GM23248 (cell line): Measurements from ENCODE around the gene ANO6. TPM values are rescaled to one million over a fixed set of nuclear protein-coding genes. Genes with fewer than 3 reads are reported as not detected.

Experiments used
- DNase-seq: peaks from one replicate; pipeline ENCODE4 v3.0.0-alpha.2; 2015
- H2AFZ ChIP-seq: fragments of 200-600 bp; sonication (generic); 2 replicates; pipeline ENCODE4 v1.6.1; 2016; ENCODE audit warnings: antibody characterized with exemption
- H3F3A ChIP-seq: fragments of 200-600 bp; sonication (generic); 2 replicates; pipeline ENCODE4 v1.6.1; 2016; ENCODE audit warnings: mild to moderate bottlenecking, antibody characterized with exemption, mixed run types; ENCODE audit not compliant: insufficient read depth
- H3K27ac ChIP-seq: fragments of 200-600 bp; sonication (generic); 2 replicates; pipeline ENCODE4 v1.5.1; 2016; ENCODE audit warnings: mild to moderate bottlenecking
- H3K27me3 ChIP-seq: fragments of 200-600 bp; sonication (generic); replicated peaks from 2 replicates; pipeline ENCODE4 v1.6.1; 2016; ENCODE audit warnings: mild to moderate bottlenecking; ENCODE audit not compliant: insufficient read depth
- H3K36me3 ChIP-seq: fragments of 200-600 bp; sonication (generic); 2 replicates; pipeline ENCODE4 v1.6.1; 2016; ENCODE audit warnings: low read depth, mild to moderate bottlenecking
- H3K4me1 ChIP-seq: fragments of 200-600 bp; sonication (generic); 2 replicates; pipeline ENCODE4 v1.6.1; 2016; ENCODE audit warnings: mild to moderate bottlenecking; ENCODE audit not compliant: insufficient read depth
- H3K4me2 ChIP-seq: fragments of 200-600 bp; sonication (generic); one replicate; pipeline ENCODE4 v1.6.1; 2016; ENCODE audit warnings: mild to moderate bottlenecking; ENCODE audit not compliant: unreplicated experiment
- H3K4me3 ChIP-seq: fragments of 200-600 bp; sonication (generic); 2 replicates; pipeline ENCODE4 v1.5.1; 2016; ENCODE audit warnings: mild to moderate bottlenecking
- H3K79me2 ChIP-seq: fragments of 200-600 bp; sonication (generic); 2 replicates; pipeline ENCODE4 v1.6.1; 2016; ENCODE audit warnings: mild to moderate bottlenecking; ENCODE audit not compliant: insufficient read depth
- H3K9ac ChIP-seq: fragments of 200-600 bp; sonication (generic); 2 replicates; pipeline ENCODE4 v1.6.1; 2016; ENCODE audit warnings: mild to moderate bottlenecking
- H3K9me2 ChIP-seq: fragments of 200-600 bp; sonication (generic); 2 replicates; pipeline ENCODE4 v1.6.1; 2016; ENCODE audit warnings: mixed run types, mild to moderate bottlenecking, moderate library complexity; ENCODE audit not compliant: insufficient read depth
- H3K9me3 ChIP-seq: fragments of 200-600 bp; sonication (generic); one replicate; pipeline ENCODE4 v1.6.1; 2017; ENCODE audit warnings: low read depth
- H4K20me1 ChIP-seq: fragments of 200-600 bp; sonication (generic); 2 replicates; pipeline ENCODE4 v1.6.0; 2016; ENCODE audit not compliant: insufficient read depth
- EZH2 ChIP-seq: fragments of 200-600 bp; sonication (generic); IDR thresholded peaks from 2 replicates; pipeline ENCODE4 v1.6.1; 2018; ENCODE audit warnings: antibody characterized with exemption, mild to moderate bottlenecking; ENCODE audit not compliant: insufficient read depth, poor library complexity, severe bottlenecking
- EZH2phosphoT487 ChIP-seq: fragments of 200-600 bp; sonication (generic); IDR thresholded peaks from 2 replicates; pipeline ENCODE4 v1.6.1; 2018; ENCODE audit warnings: antibody characterized with exemption, moderate library complexity, mild to moderate bottlenecking, low read depth; ENCODE audit not compliant: insufficient read depth
- WGBS, 2 experiments: methylation state at CpG; one replicate each; pipeline ENCODE4 v1.1.6; 2015 to 2017; ENCODE audit warnings: low lambda C conversion rate in 2 of 2, low coverage in 1 of 2; ENCODE audit errors: missing lambda C conversion rate in 2 of 2; 5-methylcytosine and 5-hydroxymethylcytosine counted together
- in situ Hi-C: fragments of 300-500 bp; cut with MboI; formaldehyde crosslinking; loops from 2 replicates; pipeline ENCODE4 v1.15.0; 2020
- polyA plus RNA-seq: library from polyadenylated mRNA; unstranded; fragments of >200 nt; fragmentation: Nextera tagmentation; extraction: Ambion mirVana; gene quantifications from 2 replicates; pipeline ENCODE4 v1.2.1, GENCODE V29; 2016
- total RNA-seq: library from RNA; depleted of rRNA; stranded (reverse); fragments of >200 nt; shearing (Covaris generic); gene quantifications from 2 replicates; pipeline ENCODE4 v1.2.3, GENCODE V29; 2014

Gene ANO6
- total and polyA plus RNA-seq, 2 experiments from 2014 or later: 50.1 to 65.4 TPM

- no peaks in the 10 kb centered on the region for H3K27me3 ChIP-seq
- H3K79me2 ChIP-seq: peaks cover 95% of the 10 kb centered on the region
- TF ChIP-seq EZH2: no peak
- no peak for TF ChIP-seq EZH2phosphoT487
- 80 to 82% methylated on average over 6 of the region's 6 CpGs for WGBS, 2 experiments
- no peak overlapping the region for H3K27ac ChIP-seq
- no peaks in the 10 kb centered on the region for H4K20me1 ChIP-seq
- no peak overlapping the region for H3K4me2 ChIP-seq
- H3K36me3 ChIP-seq: no peaks in the 10 kb centered on the region; the same call in 1 of the 2 replicates
- DNase-seq: no peak
- H3K4me3 ChIP-seq: no peak overlapping the region
- no peaks in the 10 kb centered on the region for H3K9me3 ChIP-seq
- H3K9me2 ChIP-seq: no peaks in the 10 kb centered on the region
- no peak overlapping the region for H2AFZ ChIP-seq
- in situ Hi-C loops: no loop called here
- H3F3A ChIP-seq: peaks cover 12% of the 10 kb centered on the region; the same call in 1 of the 2 replicates
- no peak overlapping the region for H3K9ac ChIP-seq
- peaks cover 17% of the 10 kb centered on the region for H3K4me1 ChIP-seq
These were observed 5.1 kb downstream of the ANO6 start for GRCh38 chr12:45220969-45221368.

GRCh38 chr12:45223868-45224267 lies 8.0 kb downstream of the ANO6 start:
- H4K20me1 ChIP-seq: no peaks in the 10 kb centered on the region
- no peak overlapping the region for H3K4me2 ChIP-seq
- 0 out of 2 replicates have a peak, but pooled peaks cover 6% of the 10 kb centered on the region for H3K4me1 ChIP-seq
- TF ChIP-seq EZH2: no peak
- TF ChIP-seq EZH2phosphoT487: no peak
- H3K9me3 ChIP-seq: no peaks in the 10 kb centered on the region
- H3K4me3 ChIP-seq: no peak overlapping the region
- H2AFZ ChIP-seq: no peak overlapping the region
- H3K36me3 ChIP-seq: no peaks in the 10 kb centered on the region; the same call in 1 of the 2 replicates
- H3K9me2 ChIP-seq: no peaks in the 10 kb centered on the region
- 65 to 80% methylated on average over 2 of the region's 2 CpGs for WGBS, 2 experiments
- H3K9ac ChIP-seq: no peak overlapping the region
- DNase-seq: no peak
- in situ Hi-C loops: no loop called here
- peaks cover 100% of the 10 kb centered on the region for H3K79me2 ChIP-seq
- H3F3A ChIP-seq: no peaks in the 10 kb centered on the region
- H3K27ac ChIP-seq: no peak overlapping the region
- H3K27me3 ChIP-seq: no peaks in the 10 kb centered on the region

- Histone ChIP-seq H3K36me3 (no peaks in the 10 kb centered on the region; the same call in 1 of the 2 replicates), H3K4me2 (no peak overlapping the region), H3K27ac (no peak overlapping the region), H3K27me3 (no peaks in the 10 kb centered on the region), H3K4me3 (no peak overlapping the region), H3K9me3 (no peaks in the 10 kb centered on the region), H3F3A (no peaks in the 10 kb centered on the region), H4K20me1 (no peaks in the 10 kb centered on the region), H3K9ac (no peak overlapping the region), H3K9me2 (no peaks in the 10 kb centered on the region), H3K4me1 (0 out of 2 replicates have a peak, but pooled peaks cover 4% of the 10 kb centered on the region), H2AFZ (no peak overlapping the region), H3K79me2 (peaks cover 100% of the 10 kb centered on the region)
- TF ChIP-seq EZH2 (no peak), EZH2phosphoT487 (no peak)
- WGBS, 2 experiments: 32 to 50% methylated on average over 1 of the region's 1 CpG
- no peak for DNase-seq
- in situ Hi-C loops: no loop called here
These were observed 8.4 kb downstream of the ANO6 start for GRCh38 chr12:45224311-45224710.

GRCh38 chr12:45226021-45226420 lies 10.1 kb downstream of the ANO6 start:
- Histone ChIP-seq H3K4me3 (no peak overlapping the region), H2AFZ (no peak overlapping the region), H3K4me2 (no peak overlapping the region), H3F3A (peaks cover 7% of the 10 kb centered on the region; the same call in 1 of the 2 replicates), H3K4me1 (peaks cover 10% of the 10 kb centered on the region), H3K9ac (no peak overlapping the region), H3K9me3 (no peaks in the 10 kb centered on the region), H4K20me1 (no peaks in the 10 kb centered on the region), H3K27ac (no peak overlapping the region), H3K9me2 (no peaks in the 10 kb centered on the region), H3K79me2 (peaks cover 99% of the 10 kb centered on the region), H3K36me3 (no peaks in the 10 kb centered on the region; the same call in 1 of the 2 replicates), H3K27me3 (no peaks in the 10 kb centered on the region)
- in situ Hi-C loops: no loop called here
- TF ChIP-seq EZH2phosphoT487 (no peak), EZH2 (no peak)
- no peak for DNase-seq
